ENCODE results near the gene TMEM175. TPM values are rescaled to one million over a fixed set of nuclear protein-coding genes. Genes with fewer than 3 reads are reported as not detected.
"Not testable (repeated sequence)": the region's sequence is repeated elsewhere in the genome, so short reads cannot be mapped to it uniquely, and the experiment has no call there.

TMEM175 gene
- total and polyA plus RNA-seq, 5 donors from 2014 or later, result 12.1 to 46.0 (median 14.6) TPM

GRCh38 chr4:970854-971520 lies 38.7 kb downstream of the TMEM175 start:
- ATAC-seq (ENCODE audit: low read depth in 2 of 2), result no peak
- DNase-seq, result no peak
- H3K36me3 ChIP-seq (ENCODE audit: control insufficient read depth, insufficient read depth, low read length), result no peaks in the 10 kb centered on the region
- Mint-ChIP-seq H3K4me1 (peaks cover 0 to 15% (median 2%) of the 10 kb centered on the region in 4 donors), H3K9me3 (peaks cover 0 to under 1% (median 0%) of the 10 kb centered on the region in 7 donors), H3K27ac (no peak overlapping the region), H3K4me3 (peak overlapping the region; percentile 36 to 82 (median 71)), H3K36me3 (no peaks in the 10 kb centered on the region), H3K27me3 (no peaks in the 10 kb centered on the region)
- no peaks in the 10 kb centered on the region for H3K9me3 ChIP-seq (ENCODE audit: control insufficient read depth in 2 of 2, low read length in 2 of 2)
- no peaks in the 10 kb centered on the region for H3K27me3 ChIP-seq (ENCODE audit: control insufficient read depth, insufficient read depth, low read length)
- H3K4me1 ChIP-seq (ENCODE audit: control insufficient read depth, insufficient read depth, low read length, poor library complexity, severe bottlenecking), result peaks cover 22% of the 10 kb centered on the region
- H3K4me3 ChIP-seq (ENCODE audit: low read depth, low read length), result no peak overlapping the region
- H3K27ac ChIP-seq (ENCODE audit: insufficient read depth, low read length, poor library complexity, severe bottlenecking), result no peak overlapping the region

- Histone ChIP-seq H3K4me3 (ENCODE audit: low read depth, low read length) (peak overlapping the region; percentile 41), H3K4me1 (ENCODE audit: control insufficient read depth, insufficient read depth, low read length, poor library complexity, severe bottlenecking) (peaks cover 22% of the 10 kb centered on the region), H3K9me3 (ENCODE audit: control insufficient read depth in 2 of 2, low read length in 2 of 2) (no peaks in the 10 kb centered on the region), H3K27me3 (ENCODE audit: control insufficient read depth, insufficient read depth, low read length) (no peaks in the 10 kb centered on the region), H3K27ac (ENCODE audit: insufficient read depth, low read length, poor library complexity, severe bottlenecking) (no peak overlapping the region), H3K36me3 (ENCODE audit: control insufficient read depth, insufficient read depth, low read length) (no peaks in the 10 kb centered on the region)
- ATAC-seq (ENCODE audit: low read depth in 2 of 2) (no peak), DNase-seq (no peak)
- H3K4me1 Mint-ChIP-seq, result peaks cover 0 to 15% (median 2%) of the 10 kb centered on the region in 4 donors
- H3K9me3 Mint-ChIP-seq, result no peaks in the 10 kb centered on the region
- H3K36me3 Mint-ChIP-seq, result no peaks in the 10 kb centered on the region
- no peak overlapping the region for H3K27ac Mint-ChIP-seq
- peak overlapping the region in 3 of 4 donors; percentile 70 to 82 (median 74) for H3K4me3 Mint-ChIP-seq
- no peaks in the 10 kb centered on the region for H3K27me3 Mint-ChIP-seq
These were observed 39.6 kb downstream of the TMEM175 start for GRCh38 chr4:971666-972500.

- Mint-ChIP-seq H3K36me3 (no peaks in the 10 kb centered on the region), H3K4me1 (peaks cover 0 to 15% (median 2%) of the 10 kb centered on the region in 4 donors), H3K27me3 (no peaks in the 10 kb centered on the region), H3K27ac (no peak overlapping the region), H3K4me3 (peak overlapping the region in 3 of 4 donors; percentile 28 to 70 (median 47)), H3K9me3 (no peaks in the 10 kb centered on the region)
- no peaks in the 10 kb centered on the region for H3K36me3 ChIP-seq (ENCODE audit: control insufficient read depth, insufficient read depth, low read length)
- H3K27me3 ChIP-seq (ENCODE audit: control insufficient read depth, insufficient read depth, low read length), result no peaks in the 10 kb centered on the region
- peak; percentile 49 to 55 for ATAC-seq (ENCODE audit: low read depth in 2 of 2)
- no peak overlapping the region for H3K27ac ChIP-seq (ENCODE audit: insufficient read depth, low read length, poor library complexity, severe bottlenecking)
- DNase-seq, result peak; percentile 58 to 65 (median 61)
- no peaks in the 10 kb centered on the region for H3K9me3 ChIP-seq (ENCODE audit: control insufficient read depth in 2 of 2, low read length in 2 of 2)
- H3K4me1 ChIP-seq (ENCODE audit: control insufficient read depth, insufficient read depth, low read length, poor library complexity, severe bottlenecking), result peaks cover 22% of the 10 kb centered on the region
- no peak overlapping the region for H3K4me3 ChIP-seq (ENCODE audit: low read depth, low read length)
These were observed 40.6 kb downstream of the TMEM175 start for GRCh38 chr4:972651-973424.

GRCh38 chr4:973431-974397 lies 41.5 kb downstream of the TMEM175 start, which contains the start of gene DGKQ:
DGKQ (minus strand) TSS chr4:973569; CDS start chr4:973482, 87 bp downstream.
- H3K4me1 ChIP-seq (ENCODE audit: control insufficient read depth, insufficient read depth, low read length, poor library complexity, severe bottlenecking), result peaks cover 22% of the 10 kb centered on the region
- H3K9me3 ChIP-seq (ENCODE audit: control insufficient read depth in 2 of 2, low read length in 2 of 2), result no peaks in the 10 kb centered on the region
- peak; percentile 89 to 92 for ATAC-seq (ENCODE audit: low read depth in 2 of 2)
- no peaks in the 10 kb centered on the region for H3K36me3 ChIP-seq (ENCODE audit: control insufficient read depth, insufficient read depth, low read length)
- Mint-ChIP-seq H3K4me3 (peak within 1 kb of the TSS in 3 of 4 donors; percentile 47 to 70 (median 56)), H3K9me3 (no peaks in the 10 kb centered on the region), H3K27ac (no peak within 1 kb of the TSS), H3K27me3 (no peaks in the 10 kb centered on the region), H3K36me3 (no peaks in the 10 kb centered on the region), H3K4me1 (peaks cover 0 to 15% (median 2%) of the 10 kb centered on the region in 4 donors)
- DNase-seq, result peak; percentile 82 to 85 (median 85)
- H3K27me3 ChIP-seq (ENCODE audit: control insufficient read depth, insufficient read depth, low read length), result no peaks in the 10 kb centered on the region
- H3K4me3 ChIP-seq (ENCODE audit: low read depth, low read length), result peak within 1 kb of the TSS; percentile 41
- H3K27ac ChIP-seq (ENCODE audit: insufficient read depth, low read length, poor library complexity, severe bottlenecking), result no peak within 1 kb of the TSS

GRCh38 chr4:974668-975067 lies 42.4 kb downstream of the TMEM175 start:
- Histone ChIP-seq H3K4me3 (ENCODE audit: low read depth, low read length) (no peak overlapping the region), H3K9me3 (ENCODE audit: control insufficient read depth in 2 of 2, low read length in 2 of 2) (no peaks in the 10 kb centered on the region), H3K36me3 (ENCODE audit: control insufficient read depth, insufficient read depth, low read length) (no peaks in the 10 kb centered on the region), H3K27ac (ENCODE audit: insufficient read depth, low read length, poor library complexity, severe bottlenecking) (no peak overlapping the region), H3K27me3 (ENCODE audit: control insufficient read depth, insufficient read depth, low read length) (no peaks in the 10 kb centered on the region), H3K4me1 (ENCODE audit: control insufficient read depth, insufficient read depth, low read length, poor library complexity, severe bottlenecking) (peaks cover 22% of the 10 kb centered on the region)
- Mint-ChIP-seq H3K27ac (no peak overlapping the region), H3K4me3 (no peak overlapping the region), H3K36me3 (no peaks in the 10 kb centered on the region), H3K4me1 (peaks cover 0 to 15% (median 2%) of the 10 kb centered on the region in 4 donors), H3K27me3 (no peaks in the 10 kb centered on the region), H3K9me3 (no peaks in the 10 kb centered on the region)
- ATAC-seq (ENCODE audit: low read depth in 2 of 2) (no peak), DNase-seq (no peak)

- not testable (repeated sequence) for H3K27me3 Mint-ChIP-seq; H3K9me3 ChIP-seq (ENCODE audit: control insufficient read depth in 2 of 2, low read length in 2 of 2); H3K27ac ChIP-seq (ENCODE audit: insufficient read depth, low read length, poor library complexity, severe bottlenecking); H3K4me1 Mint-ChIP-seq; DNase-seq; H3K27me3 ChIP-seq (ENCODE audit: control insufficient read depth, insufficient read depth, low read length); H3K9me3 Mint-ChIP-seq; H3K36me3 ChIP-seq (ENCODE audit: control insufficient read depth, insufficient read depth, low read length); H3K27ac Mint-ChIP-seq; H3K4me3 Mint-ChIP-seq; H3K36me3 Mint-ChIP-seq; ATAC-seq (ENCODE audit: low read depth in 2 of 2); H3K4me3 ChIP-seq (ENCODE audit: low read depth, low read length)
- peaks cover 22% of the 10 kb centered on the region for H3K4me1 ChIP-seq (ENCODE audit: control insufficient read depth, insufficient read depth, low read length, poor library complexity, severe bottlenecking)
These were observed 43.8 kb downstream of the TMEM175 start for GRCh38 chr4:976016-976415.

Measured in CD4-positive, CD25-positive, alpha-beta regulatory T cell (primary cell).